Right cardiac atrium (tissue), 5 donors: ENCODE measurements around the gene CTDSP1. TPM values are rescaled to one million over a fixed set of nuclear protein-coding genes. Genes with fewer than 3 reads are reported as not detected.

ENCODE experiments used
- ATAC-seq, 2 donors: fragments of 200-7000 bp; cut with Tn5 transposase; one replicate each; pipeline versions ENCODE4 v1.8.0 to v1.9.1; 2020; ENCODE audit warnings: moderate library complexity in 2 of 2, mild to moderate bottlenecking in 1 of 2
- DNase-seq, 3 donors: peaks; one replicate each; pipeline ENCODE4 v3.0.0-alpha.2; 2020
- H3K27ac ChIP-seq: one replicate; pipeline ENCODE4 v1.5.1; 2013; ENCODE audit warnings: mild to moderate bottlenecking, low read length, control low read depth, moderate library complexity
- H3K27me3 ChIP-seq: one replicate; pipeline ENCODE4 v1.6.1; 2013; ENCODE audit not compliant: control insufficient read depth, insufficient read depth
- H3K4me1 ChIP-seq: one replicate; pipeline ENCODE4 v1.6.1; 2013; ENCODE audit warnings: low read length; ENCODE audit not compliant: control insufficient read depth, insufficient read depth
- H3K4me3 ChIP-seq: one replicate; pipeline ENCODE4 v1.5.1; 2013; ENCODE audit warnings: low read length, control low read depth
- H3K9me3 ChIP-seq: one replicate; pipeline ENCODE4 v1.6.1; 2013; ENCODE audit warnings: low read length; ENCODE audit not compliant: control insufficient read depth
- WGBS: extraction: QIAGEN DNeasy Blood & Tissue Kit; methylation state at CpG from one replicate; pipeline ENCODE4 v1.1.7; 2013; 5-methylcytosine and 5-hydroxymethylcytosine counted together
- intact Hi-C, 4 donors: fragments of 100-400 bp; cut with DNase I; formaldehyde crosslinking; loops; one replicate each; pipeline versions ENCODE4 v1.11.0 to v1.14.0; 2022 to 2023
- polyA plus RNA-seq: library from polyadenylated mRNA; stranded (reverse); fragments of 200-250 nt; gene quantifications from one replicate; pipeline ENCODE4 v1.2.3, GENCODE V29; 2013
- total RNA-seq, 4 donors: library from RNA; stranded (reverse); fragmentation: NEBNext Ultra II Directional; extraction: Animal tissue kit (Norgen Biotek cat#: 25700); gene quantifications; one replicate each; pipeline ENCODE4 v1.2.1, GENCODE V29; 2021
- donor health status: healthy with polysubstance abuse.
- donor health status: DM: no; HTN: yes; CAD: no.
- donor health status: DM: no; HTN: no; CAD: no.
- donor health status: DM: no; HTN: yes; CAD: no; lungs with severe emphysema.
- donor health status: DM: yes; HTN: yes; CAD: no.

Gene CTDSP1
- total and polyA plus RNA-seq, 5 donors: 85.9 to 118 (median 116) TPM

DNA sequence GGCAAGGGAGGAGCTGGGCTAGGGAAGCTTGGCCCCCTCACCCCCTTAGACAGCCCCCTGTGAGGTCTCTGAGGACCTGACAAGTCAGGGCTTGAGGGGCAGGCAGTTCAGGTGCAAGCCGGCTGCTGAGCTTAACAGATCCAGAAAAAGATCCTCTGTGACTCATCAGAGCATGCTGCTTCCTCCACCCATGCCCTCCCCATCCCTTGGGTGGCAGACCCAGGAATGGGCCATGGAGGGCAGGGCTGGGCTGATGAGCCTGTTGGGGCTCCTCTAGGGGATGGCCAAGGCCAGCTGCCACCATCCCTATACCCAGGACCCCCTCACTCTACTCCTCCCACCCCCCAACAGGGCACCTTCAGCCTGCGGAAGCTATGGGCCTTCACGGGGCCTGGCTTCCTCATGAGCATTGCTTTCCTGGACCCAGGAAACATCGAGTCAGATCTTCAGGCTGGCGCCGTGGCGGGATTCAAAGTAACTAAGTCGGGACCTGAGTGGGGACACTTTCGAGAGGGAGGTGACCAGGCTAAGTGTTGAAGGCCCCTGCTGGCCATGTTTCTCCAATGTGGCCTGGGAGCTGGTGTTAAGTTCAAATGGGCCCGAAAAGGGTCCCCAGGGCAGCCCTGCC, 15.7 kb upstream of the CTDSP1 start:
- no peak for ATAC-seq
- intact Hi-C loops: no loop called here
- H3K4me3 ChIP-seq: no peak overlapping the region
- H3K4me1 ChIP-seq: no peaks in the 10 kb centered on the region
- no peaks in the 10 kb centered on the region for H3K27me3 ChIP-seq
- H3K27ac ChIP-seq: no peak overlapping the region
- no peaks in the 10 kb centered on the region for H3K9me3 ChIP-seq
- WGBS: 87% methylated on average over 10 of the region's 10 CpGs
- DNase-seq: peak in 1 of 3 donors; percentile 36

DNA sequence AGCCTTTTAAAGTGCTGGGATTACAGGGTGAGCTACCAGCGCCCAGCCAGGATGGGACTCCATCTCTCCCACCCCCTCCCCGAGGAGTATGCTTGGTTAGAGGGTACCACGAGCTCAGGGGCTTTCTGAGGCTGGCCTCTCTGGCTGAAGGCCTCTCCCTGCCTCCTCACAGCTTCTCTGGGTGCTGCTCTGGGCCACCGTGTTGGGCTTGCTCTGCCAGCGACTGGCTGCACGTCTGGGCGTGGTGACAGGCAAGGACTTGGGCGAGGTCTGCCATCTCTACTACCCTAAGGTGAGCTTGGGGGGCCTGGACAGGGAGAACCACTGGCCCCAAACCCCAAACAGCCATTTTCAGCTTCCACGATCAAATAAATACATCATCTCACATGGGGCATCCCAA, 14.7 kb upstream of the CTDSP1 start:
- Histone ChIP-seq H3K4me3 (no peak overlapping the region), H3K27me3 (no peaks in the 10 kb centered on the region), H3K27ac (no peak overlapping the region), H3K9me3 (no peaks in the 10 kb centered on the region), H3K4me1 (no peaks in the 10 kb centered on the region)
- DNase-seq (peak in 1 of 3 donors; percentile 22), ATAC-seq (no peak)
- intact Hi-C loops: no loop called here
- 84% methylated on average over 9 of the region's 9 CpGs for WGBS

DNA sequence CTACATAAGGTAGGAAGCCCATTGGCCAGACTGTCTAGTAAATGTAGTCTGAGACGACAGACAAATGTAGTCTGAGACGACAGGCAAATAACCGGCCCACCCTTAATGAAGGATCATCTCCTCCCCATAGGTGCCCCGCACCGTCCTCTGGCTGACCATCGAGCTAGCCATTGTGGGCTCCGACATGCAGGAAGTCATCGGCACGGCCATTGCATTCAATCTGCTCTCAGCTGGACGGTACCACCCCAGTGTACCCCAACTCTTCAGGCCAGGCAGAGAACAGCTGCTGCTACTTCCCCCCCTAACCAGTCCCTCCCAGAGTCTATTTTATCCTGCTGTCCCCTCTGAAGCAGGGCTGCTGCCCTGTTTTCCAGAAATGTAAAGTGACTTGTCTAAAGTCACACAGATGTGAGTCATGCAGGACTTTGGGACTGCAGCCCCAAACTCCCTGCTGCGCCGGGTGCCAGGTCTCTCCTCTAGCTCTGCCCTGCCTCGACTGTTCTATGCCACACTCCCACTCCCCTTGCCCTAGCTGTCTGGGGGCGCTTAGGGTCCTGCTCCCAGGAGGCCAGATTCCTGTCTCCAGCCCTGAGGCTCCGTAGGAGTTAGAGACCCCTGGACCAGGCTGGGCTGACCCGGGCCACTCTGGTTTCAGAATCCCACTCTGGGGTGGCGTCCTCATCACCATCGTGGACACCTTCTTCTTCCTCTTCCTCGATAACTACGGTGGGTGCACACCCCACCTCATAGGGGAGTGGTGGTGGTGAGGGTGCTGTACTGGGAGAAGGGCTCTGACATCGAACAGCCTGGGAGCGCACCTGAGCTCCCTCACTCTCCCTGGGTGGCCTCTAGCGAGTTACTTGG, 12.9 kb upstream of the CTDSP1 start:
- H3K4me3 ChIP-seq: no peak overlapping the region
- 76% methylated on average over 23 of the region's 23 CpGs for WGBS
- intact Hi-C loops: no loop called here

GRCh38 chr2:218387369-218388194, 12.1 kb upstream of the CTDSP1 start:
- no peaks in the 10 kb centered on the region for H3K9me3 ChIP-seq
- WGBS: 11% methylated on average over 38 of the region's 38 CpGs
- intact Hi-C loops: no loop called here
- H3K27ac ChIP-seq: peak overlapping the region; percentile 34
- H3K4me1 ChIP-seq: no peaks in the 10 kb centered on the region
- DNase-seq (peak; percentile 72 to 87 (median 87)), ATAC-seq (peak; percentile 87 to 90)
- H3K27me3 ChIP-seq: no peaks in the 10 kb centered on the region
- peak overlapping the region; percentile 37 for H3K4me3 ChIP-seq

More for the DNA sequence above, 12.9 kb upstream of the CTDSP1 start:
- H3K9me3 ChIP-seq: no peaks in the 10 kb centered on the region
- no peak overlapping the region for H3K27ac ChIP-seq
- ATAC-seq: peak in 1 of 2 donors; percentile 3
- DNase-seq: peak in 1 of 3 donors; percentile 46
- H3K27me3 ChIP-seq: no peaks in the 10 kb centered on the region
- H3K4me1 ChIP-seq: no peaks in the 10 kb centered on the region

GRCh38 chr2:218389333-218390150, 10.1 kb upstream of the CTDSP1 start:
- Histone ChIP-seq H3K9me3 (no peaks in the 10 kb centered on the region), H3K4me3 (no peak overlapping the region), H3K27me3 (no peaks in the 10 kb centered on the region), H3K4me1 (no peaks in the 10 kb centered on the region), H3K27ac (no peak overlapping the region)
- 92% methylated on average over 17 of the region's 17 CpGs for WGBS
- ATAC-seq: no peak
- intact Hi-C loops: loop anchor here in 1 of 4 donors (10.0 kb wide), 1 partner anchor 95 kb away; the partner anchor contains the start of gene TMBIM1
- no peak for DNase-seq

DNA sequence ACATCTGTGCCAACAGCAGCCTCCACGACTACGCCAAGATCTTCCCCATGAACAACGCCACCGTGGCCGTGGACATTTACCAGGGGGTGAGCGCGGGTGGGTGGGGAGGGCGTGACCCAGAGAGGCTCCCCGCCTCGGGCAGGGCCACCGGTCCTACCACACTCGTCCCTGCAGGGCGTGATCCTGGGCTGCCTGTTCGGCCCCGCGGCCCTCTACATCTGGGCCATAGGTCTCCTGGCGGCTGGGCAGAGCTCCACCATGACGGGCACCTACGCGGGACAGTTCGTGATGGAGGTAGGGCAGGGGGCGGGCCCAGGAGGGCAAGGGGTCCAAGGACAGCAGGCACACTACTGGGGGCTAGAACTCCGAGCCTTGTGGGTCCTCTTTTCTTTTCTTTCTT, 8.5 kb upstream of the CTDSP1 start:
- peak in 2 of 3 donors; percentile 59 to 61 for DNase-seq
- intact Hi-C loops: loop anchor here in 1 of 4 donors (10.0 kb wide), 1 partner anchor 96 kb away; the partner anchor contains the start of gene TMBIM1

GRCh38 chr2:218392459-218392858, 7.2 kb upstream of the CTDSP1 start:
- Histone ChIP-seq H3K9me3 (no peaks in the 10 kb centered on the region), H3K4me1 (no peaks in the 10 kb centered on the region), H3K27ac (no peak overlapping the region), H3K4me3 (no peak overlapping the region), H3K27me3 (no peaks in the 10 kb centered on the region)
- DNase-seq (no peak), ATAC-seq (no peak)
- intact Hi-C loops: loop anchor here in 1 of 4 donors (10.0 kb wide), 1 partner anchor 98 kb away; the partner anchor contains the start of gene TMBIM1
- WGBS: 88% methylated on average over 5 of the region's 5 CpGs

More for the DNA sequence above, 8.5 kb upstream of the CTDSP1 start:
- 95% methylated on average over 23 of the region's 23 CpGs for WGBS
- H3K4me3 ChIP-seq: no peak overlapping the region
- no peak for ATAC-seq
- no peak overlapping the region for H3K27ac ChIP-seq
- H3K27me3 ChIP-seq: no peaks in the 10 kb centered on the region
- H3K9me3 ChIP-seq: no peaks in the 10 kb centered on the region
- H3K4me1 ChIP-seq: no peaks in the 10 kb centered on the region

DNA sequence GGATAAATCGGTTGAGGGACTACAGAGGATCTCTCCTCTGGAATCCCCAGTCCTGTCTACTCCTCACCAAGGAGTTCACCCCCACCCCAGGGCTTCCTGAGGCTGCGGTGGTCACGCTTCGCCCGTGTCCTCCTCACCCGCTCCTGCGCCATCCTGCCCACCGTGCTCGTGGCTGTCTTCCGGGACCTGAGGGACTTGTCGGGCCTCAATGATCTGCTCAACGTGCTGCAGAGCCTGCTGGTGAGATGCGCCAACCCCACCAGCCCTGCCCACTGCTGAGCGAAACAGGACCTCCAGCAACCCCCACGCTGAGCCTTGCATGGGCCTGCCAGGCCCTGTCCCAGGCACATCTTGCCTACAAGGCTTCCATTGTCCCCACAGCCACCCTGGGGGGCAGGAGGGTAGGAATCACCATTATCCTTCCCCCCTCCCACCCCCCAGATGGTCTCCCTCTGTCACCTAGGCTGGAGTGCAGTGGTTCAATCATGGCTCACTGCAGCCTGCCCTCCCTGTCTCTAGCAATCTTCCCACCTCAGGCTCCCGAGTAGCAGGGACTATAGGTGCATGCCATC, 6.7 kb upstream of the CTDSP1 start:
- Histone ChIP-seq H3K4me3 (no peak overlapping the region), H3K27me3 (no peaks in the 10 kb centered on the region), H3K4me1 (no peaks in the 10 kb centered on the region), H3K27ac (no peak overlapping the region), H3K9me3 (no peaks in the 10 kb centered on the region)
- intact Hi-C loops: loop anchor here in 1 of 4 donors (10.0 kb wide), 1 partner anchor 98 kb away; the partner anchor contains the start of gene TMBIM1
- DNase-seq (peak in 2 of 3 donors; percentile 47 to 64), ATAC-seq (no peak)
- 76% methylated on average over 16 of the region's 16 CpGs for WGBS

- DNase-seq: peak in 2 of 3 donors; percentile 60 to 63
- H3K9me3 ChIP-seq: no peaks in the 10 kb centered on the region
- intact Hi-C loops: loop anchor here in 1 of 4 donors (10.0 kb wide), 1 partner anchor 99 kb away; the partner anchor contains the start of gene TMBIM1
- no peaks in the 10 kb centered on the region for H3K4me1 ChIP-seq
- H3K27me3 ChIP-seq: no peaks in the 10 kb centered on the region
- WGBS: 69% methylated on average over 8 of the region's 8 CpGs
- ATAC-seq: no peak
- no peak overlapping the region for H3K4me3 ChIP-seq
- H3K27ac ChIP-seq: no peak overlapping the region
Measured at GRCh38 chr2:218393750-218394290, 5.8 kb upstream of the CTDSP1 start.
